T-helper 2 cell (primary cell): ENCODE data around the gene IGSF23.
"Not testable (repeated sequence)": the region's sequence is repeated elsewhere in the genome, so short reads cannot be mapped to it uniquely, and the experiment has no call there.

ENCODE experiments used
- DNase-seq, 5 experiments: peaks; one replicate each; pipeline versions ENCODE4 v3.0.0 to v3.0.0-alpha.2; 2012 to 2022

The IGSF23 gene

GRCh38 chr19:44668985-44669764 is 55.8 kb downstream of the IGSF23 start:
- no peak for DNase-seq

DNA sequence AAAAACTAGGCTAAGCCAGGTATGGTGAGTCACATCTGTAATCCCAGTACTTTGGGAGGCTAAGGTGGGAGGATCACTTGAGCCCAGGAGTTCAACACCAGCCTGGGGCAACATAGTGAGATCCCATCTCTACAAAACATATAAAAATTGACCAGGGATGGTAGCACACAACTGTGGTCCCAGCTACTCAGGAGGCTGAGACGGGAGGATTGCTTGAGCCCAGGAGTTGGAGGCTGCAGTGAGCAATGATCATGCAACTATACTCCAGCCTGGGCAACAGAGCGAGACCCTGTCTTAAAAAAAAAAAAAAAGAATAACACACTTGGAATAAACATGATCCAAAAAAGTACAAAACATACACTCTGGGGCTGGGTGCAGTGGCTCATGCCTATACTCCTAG is 56.7 kb downstream of the IGSF23 start:
- not testable (repeated sequence) for DNase-seq

DNA sequence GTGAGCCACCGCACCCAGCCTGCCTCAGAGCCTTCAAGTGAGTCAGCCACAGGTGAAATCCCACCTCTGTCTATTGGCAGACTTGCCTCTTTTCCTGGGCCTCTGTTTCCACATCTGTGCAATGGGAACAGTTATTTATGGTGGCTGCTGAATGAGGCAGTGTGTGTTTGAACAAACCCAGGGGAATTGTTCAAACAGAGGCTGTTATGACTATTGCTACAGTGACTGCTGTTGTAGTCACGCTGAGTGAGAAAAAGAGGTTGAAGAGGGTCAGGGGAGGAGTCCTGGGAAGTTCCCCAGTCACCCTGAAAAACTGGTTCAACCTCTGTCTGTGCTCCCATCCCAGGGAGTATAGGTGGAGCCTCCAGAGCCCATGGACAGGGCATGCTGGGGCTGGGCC is 58.0 kb downstream of the IGSF23 start, which contains the start of gene CEACAM19:
Gene CEACAM19 (plus strand): TSS at position 83 of the 400 bp plus-strand sequence. CDS start 450 bp downstream, outside the sequence.
- DNase-seq: no peak

- DNase-seq: no peak
Measured at GRCh38 chr19:44672226-44672625, 58.9 kb downstream of the IGSF23 start.

DNA sequence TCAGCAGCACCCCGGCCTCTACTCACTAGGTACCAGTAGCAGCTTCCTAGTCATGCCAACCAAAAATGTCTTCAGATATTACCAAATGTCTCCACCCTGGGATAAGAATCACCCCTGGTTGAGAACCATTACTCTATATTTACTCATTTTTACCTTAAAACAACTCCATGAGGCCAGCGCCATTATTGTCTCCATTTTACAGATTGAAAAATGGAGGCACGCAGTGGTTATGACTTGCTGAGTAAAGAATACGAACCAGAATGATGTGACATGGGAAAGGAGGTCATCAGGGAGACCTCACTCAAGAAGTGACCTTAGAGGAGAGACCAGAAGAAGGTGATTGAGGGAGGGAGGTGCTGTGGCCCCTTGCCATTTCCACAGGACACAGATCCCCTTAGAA is 60.1 kb downstream of the IGSF23 start:
- no peak for DNase-seq

- DNase-seq: no peak
Measured at GRCh38 chr19:44675521-44675920, 62.2 kb downstream of the IGSF23 start.

GRCh38 chr19:44677019-44677811 is 63.9 kb downstream of the IGSF23 start:
- no peak for DNase-seq

DNA sequence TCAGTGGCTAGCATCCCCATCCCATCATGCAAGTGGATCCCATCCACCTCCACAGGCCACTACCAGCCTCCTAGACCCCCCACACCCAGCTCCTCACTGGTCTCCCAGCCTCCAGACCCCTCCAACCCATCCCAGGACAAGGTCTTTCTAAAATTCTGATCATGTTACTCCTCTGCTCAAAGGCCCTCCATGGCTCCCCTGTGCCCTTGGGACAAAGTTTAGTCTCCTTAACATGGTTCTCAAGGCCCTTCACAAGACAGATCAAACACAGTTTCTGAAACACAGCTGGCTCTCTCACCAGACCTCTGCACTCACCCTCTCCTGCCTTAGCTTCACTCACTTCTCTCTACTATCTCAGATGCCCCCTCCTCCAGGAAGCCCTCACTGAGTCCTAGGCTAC is 67.2 kb downstream of the IGSF23 start:
- no peak for DNase-seq

- DNase-seq: no peak
Measured at GRCh38 chr19:44681992-44682790, 68.8 kb downstream of the IGSF23 start.

DNA sequence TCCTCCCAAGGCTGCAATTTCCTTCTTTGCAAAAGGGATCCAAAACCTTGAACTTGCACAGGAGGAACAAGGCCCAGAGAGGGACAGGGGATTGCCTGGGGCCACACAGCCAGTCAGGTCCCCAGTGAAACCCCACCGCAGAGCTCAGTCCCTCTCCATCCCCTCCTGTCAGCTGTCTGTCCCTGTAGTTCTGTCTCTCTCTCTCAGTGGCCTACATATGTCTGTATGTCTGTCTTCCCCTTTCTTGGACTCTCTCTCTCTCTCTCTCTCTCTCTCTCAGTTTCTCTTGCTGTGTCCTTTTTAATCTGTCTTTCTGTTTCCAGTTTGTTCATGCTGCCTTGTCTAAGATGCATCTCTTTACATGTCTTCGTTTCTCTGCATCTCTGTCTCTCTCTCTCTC is 69.4 kb downstream of the IGSF23 start:
- DNase-seq: no peak

DNA sequence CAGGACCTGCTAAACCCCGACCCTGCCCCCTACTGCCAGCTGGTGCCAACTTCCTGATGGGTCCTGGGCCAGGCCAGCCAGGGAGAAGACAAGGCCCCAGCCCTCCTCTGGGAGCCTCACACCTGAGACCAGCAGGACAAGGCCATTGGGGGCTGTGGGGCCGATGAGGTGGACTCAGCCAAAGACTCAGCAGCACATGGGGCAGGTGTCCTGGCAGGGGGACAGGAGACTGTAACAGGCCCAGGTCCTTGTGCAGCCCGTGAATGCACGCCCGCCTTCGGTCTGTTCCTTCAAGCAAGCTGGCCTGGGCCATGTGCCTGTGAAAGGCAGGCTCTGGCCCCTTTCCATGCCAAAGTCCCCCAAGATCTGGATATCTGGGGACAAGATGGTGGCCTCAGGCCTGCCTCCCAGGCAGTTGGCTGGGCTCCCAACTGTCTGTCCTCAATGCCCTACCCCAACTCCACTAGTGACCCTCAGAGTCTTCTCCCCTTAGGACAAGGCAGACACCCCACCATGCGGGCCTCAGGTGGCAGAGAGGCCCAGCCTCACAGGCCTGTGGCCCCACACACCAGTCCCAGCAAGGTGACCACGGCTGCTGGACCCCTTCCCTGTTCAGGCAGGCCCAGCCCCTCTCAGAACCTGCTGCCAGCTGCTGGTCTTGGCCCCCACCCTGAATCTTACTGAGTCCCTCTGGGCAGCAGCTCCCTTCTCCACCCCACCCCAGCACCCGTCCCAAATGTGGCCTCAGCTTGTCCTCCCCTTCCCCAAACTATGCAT is 70.3 kb downstream of the IGSF23 start:
- DNase-seq: no peak

- not testable (repeated sequence) for DNase-seq
Measured at GRCh38 chr19:44684396-44684795, 71.0 kb downstream of the IGSF23 start.

DNA sequence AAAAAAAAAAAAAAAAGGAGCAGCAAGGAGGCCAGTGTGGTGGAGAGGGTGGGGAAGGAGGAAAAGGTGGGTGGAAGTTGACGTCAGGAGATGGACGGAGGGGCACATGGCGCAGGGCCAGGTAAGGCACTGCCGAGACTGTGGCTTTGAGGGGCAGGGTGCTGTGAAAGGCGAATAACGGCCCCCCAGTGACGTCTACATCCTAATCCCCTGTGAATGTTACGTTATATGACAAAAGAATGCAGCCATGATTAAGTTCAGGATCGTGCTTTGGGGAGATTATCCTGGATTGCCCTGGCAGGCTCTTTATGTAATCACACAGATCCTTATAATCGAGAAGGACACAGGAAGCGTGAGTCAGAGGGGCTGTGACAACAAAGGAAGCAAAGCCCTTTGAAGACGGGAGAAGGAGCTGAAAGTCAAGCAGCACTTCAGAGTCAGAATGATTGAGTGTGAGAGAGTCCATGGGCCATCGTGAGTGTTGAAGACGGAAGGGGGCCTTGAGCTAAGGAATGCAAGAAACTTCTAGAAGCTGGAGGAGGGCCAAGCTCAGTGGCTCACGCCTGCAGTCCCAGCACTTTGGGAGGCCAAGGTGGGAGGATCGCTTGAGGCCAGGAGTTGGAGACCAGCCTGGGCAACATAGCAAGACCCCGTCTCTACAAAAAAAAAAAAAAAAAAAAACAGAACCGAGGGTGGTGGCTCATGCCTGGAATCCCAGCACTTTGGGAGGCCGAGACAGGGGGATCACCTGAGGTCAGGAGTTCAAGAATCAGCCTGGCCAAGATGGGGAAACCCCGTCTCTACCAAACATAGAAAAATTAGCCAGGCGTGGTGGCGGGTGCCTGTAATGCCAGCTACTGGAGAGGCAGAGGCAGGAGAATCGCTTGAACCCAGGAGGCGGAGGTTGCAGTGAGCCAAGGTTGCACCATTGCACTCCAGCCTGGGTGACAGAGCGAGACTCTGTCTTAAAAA is 71.8 kb downstream of the IGSF23 start:
- no peak for DNase-seq

GRCh38 chr19:44685877-44686276 is 72.5 kb downstream of the IGSF23 start:
- DNase-seq: no peak
